22Rv1 (cell line): Measurements from ENCODE around the gene CCDC144A.
"Not testable (repeated sequence)": the region's sequence is repeated elsewhere in the genome, so short reads cannot be mapped to it uniquely, and the experiment has no call there.

ENCODE experiments used
- CTCF ChIP-seq: fragments of 450-650 bp; IDR thresholded peaks from 2 replicates; pipeline ENCODE4 v1.5.1; 2017; ENCODE audit warnings: mild to moderate bottlenecking
- ZFX ChIP-seq: fragments of 450-650 bp; IDR thresholded peaks from 2 replicates; pipeline ENCODE4 v1.6.1; 2017; ENCODE audit warnings: antibody characterized with exemption, borderline replicate concordance

GRCh38 chr17:16768290-16769175, 78.5 kb downstream of the CCDC144A start:
- TF ChIP-seq CTCF, ZFX: not testable (repeated sequence)
